Tibial nerve (tissue), 4 donors: ENCODE data around the gene NTPCR. TPM values are rescaled to one million over a fixed set of nuclear protein-coding genes. Genes with fewer than 3 reads are reported as not detected.

Experiments
- DNase-seq, 2 donors: peaks; one replicate each; pipeline ENCODE4 v3.0.0-alpha.2; 2019; ENCODE audit warnings: low spot score in 2 of 2
- H3K27ac ChIP-seq, 4 donors: fragments of 200-600 bp; sonication (generic) in 3 of 4; one replicate each; pipeline ENCODE4 v1.5.1; 2017 to 2019; ENCODE audit warnings: mild to moderate bottlenecking in 1 of 4
- H3K27me3 ChIP-seq, 2 donors: fragments of 200-600 bp; sonication (generic) in 1 of 2; one replicate each; pipeline versions ENCODE4 v1.5.1 to v1.6.0; 2017 to 2019
- H3K36me3 ChIP-seq, 3 donors: fragments of 200-600 bp; sonication (generic); one replicate each; pipeline ENCODE4 v1.5.1; 2018 to 2019
- H3K4me1 ChIP-seq, 4 donors: fragments of 200-600 bp; sonication (generic) in 3 of 4; one replicate each; pipeline ENCODE4 v1.5.1; 2017 to 2019
- H3K4me3 ChIP-seq, 4 donors: fragments of 200-600 bp; sonication (generic) in 3 of 4; one replicate each; pipeline ENCODE4 v1.5.1; 2017 to 2019; ENCODE audit warnings: mild to moderate bottlenecking in 1 of 4, moderate library complexity in 1 of 4
- H3K9me3 ChIP-seq, 4 donors: fragments of 200-600 bp; sonication (generic) in 3 of 4; one replicate each; pipeline ENCODE4 v1.5.1; 2017 to 2019
- EP300 ChIP-seq, 2 donors: sonication (generic); formaldehyde crosslinking; IDR thresholded peaks; one replicate each; pipeline ENCODE4 v1.6.1; 2017; ENCODE audit warnings: antibody characterized with exemption in 2 of 2, mild to moderate bottlenecking in 1 of 2
- POLR2A ChIP-seq, 2 donors: fragments of 450-650 bp; IDR thresholded peaks; one replicate each; pipeline ENCODE4 v1.6.1; 2017; ENCODE audit warnings: antibody characterized with exemption in 2 of 2, mild to moderate bottlenecking in 2 of 2, moderate library complexity in 2 of 2
- WGBS, 2 donors: methylation state at CpG; one replicate each; pipeline ENCODE4 v1.1.5; 2018; 5-methylcytosine and 5-hydroxymethylcytosine counted together
- total RNA-seq, 4 donors: library from RNA; depleted of rRNA; stranded (reverse); fragments of >200 nt; gene quantifications; one replicate each; pipeline ENCODE4 v1.1.0, GENCODE V29; 2016
- TF ChIP-seq, protein P1 (sequence below), 5 experiments: fragments of 200-600 bp in 3 of 5; fragments of 450-650 bp in 2 of 5; sonication (generic) in 3 of 5; IDR thresholded peaks; one replicate each; pipeline ENCODE4 v1.5.1; 2016 to 2019; ENCODE audit warnings: antibody characterized with exemption in 5 of 5, mild to moderate bottlenecking in 3 of 5, moderate library complexity in 2 of 5

Gene NTPCR
- total RNA-seq, 4 donors from 2014 or later = 16.5 to 20.0 (median 18.6) TPM

DNA sequence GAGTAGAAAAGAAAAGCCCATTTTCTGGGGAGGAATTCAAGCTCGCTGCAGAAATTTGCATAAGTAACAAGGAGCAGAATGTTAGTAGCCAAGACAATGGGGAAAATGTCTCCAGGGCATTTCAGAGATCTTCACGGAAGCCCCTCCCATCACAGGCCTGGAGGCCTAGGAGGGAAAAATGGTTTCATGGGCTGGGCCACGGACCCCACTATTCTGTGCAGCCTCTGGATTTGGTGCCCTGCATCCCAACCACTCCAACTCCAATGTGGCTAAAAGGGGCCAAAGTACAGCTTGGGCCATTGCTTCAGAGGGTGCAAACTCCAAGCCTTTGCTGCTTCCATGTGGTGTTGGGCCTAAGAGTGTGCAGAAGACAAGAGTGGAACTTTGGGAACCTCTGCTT lies 43.1 kb downstream of the NTPCR start:
- H3K27me3 ChIP-seq = no peaks in the 10 kb centered on the region
- H3K36me3 ChIP-seq = peaks cover 0 to 28% (median 0%) of the 10 kb centered on the region in 3 donors
- WGBS, 2 donors = 91 to 92% methylated on average over 3 of the region's 3 CpGs
- no peaks in the 10 kb centered on the region for H3K4me1 ChIP-seq
- H3K27ac ChIP-seq = no peak overlapping the region
- H3K4me3 ChIP-seq = no peak overlapping the region
- no peak for DNase-seq
- TF ChIP-seq EP300 (IDR thresholded peaks at IDR 0.05) (no peak), POLR2A (IDR thresholded peaks at IDR 0.05) (no peak)
- TF ChIP-seq, protein P1, sequence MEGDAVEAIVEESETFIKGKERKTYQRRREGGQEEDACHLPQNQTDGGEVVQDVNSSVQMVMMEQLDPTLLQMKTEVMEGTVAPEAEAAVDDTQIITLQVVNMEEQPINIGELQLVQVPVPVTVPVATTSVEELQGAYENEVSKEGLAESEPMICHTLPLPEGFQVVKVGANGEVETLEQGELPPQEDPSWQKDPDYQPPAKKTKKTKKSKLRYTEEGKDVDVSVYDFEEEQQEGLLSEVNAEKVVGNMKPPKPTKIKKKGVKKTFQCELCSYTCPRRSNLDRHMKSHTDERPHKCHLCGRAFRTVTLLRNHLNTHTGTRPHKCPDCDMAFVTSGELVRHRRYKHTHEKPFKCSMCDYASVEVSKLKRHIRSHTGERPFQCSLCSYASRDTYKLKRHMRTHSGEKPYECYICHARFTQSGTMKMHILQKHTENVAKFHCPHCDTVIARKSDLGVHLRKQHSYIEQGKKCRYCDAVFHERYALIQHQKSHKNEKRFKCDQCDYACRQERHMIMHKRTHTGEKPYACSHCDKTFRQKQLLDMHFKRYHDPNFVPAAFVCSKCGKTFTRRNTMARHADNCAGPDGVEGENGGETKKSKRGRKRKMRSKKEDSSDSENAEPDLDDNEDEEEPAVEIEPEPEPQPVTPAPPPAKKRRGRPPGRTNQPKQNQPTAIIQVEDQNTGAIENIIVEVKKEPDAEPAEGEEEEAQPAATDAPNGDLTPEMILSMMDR (IDR thresholded peaks at IDR 0.05) = no peak
- H3K9me3 ChIP-seq = peaks cover 0 to 9% (median 0%) of the 10 kb centered on the region in 4 donors

DNA sequence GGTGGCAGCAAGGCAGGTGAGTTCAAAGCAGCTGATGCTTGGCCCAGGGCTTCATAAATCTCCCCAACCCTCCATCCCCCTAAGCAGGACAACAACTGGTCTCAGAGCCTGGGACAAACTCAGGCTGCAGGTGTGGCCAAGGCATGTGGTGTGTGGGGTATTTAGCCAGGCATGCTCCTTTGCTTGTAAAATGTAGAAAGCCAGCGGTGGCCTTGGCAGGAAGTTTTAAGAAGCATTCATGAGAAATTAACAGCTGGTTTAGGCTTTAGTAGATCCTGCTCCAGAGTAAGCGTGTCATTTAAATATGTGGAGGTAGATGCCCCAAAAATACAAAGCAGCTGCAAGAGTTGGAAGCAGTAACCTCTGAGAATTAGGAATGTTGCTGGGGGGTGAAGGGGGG lies 44.8 kb downstream of the NTPCR start:
- DNase-seq = no peak
- WGBS, 2 donors = 85 to 94% methylated on average over 2 of the region's 2 CpGs

DNA sequence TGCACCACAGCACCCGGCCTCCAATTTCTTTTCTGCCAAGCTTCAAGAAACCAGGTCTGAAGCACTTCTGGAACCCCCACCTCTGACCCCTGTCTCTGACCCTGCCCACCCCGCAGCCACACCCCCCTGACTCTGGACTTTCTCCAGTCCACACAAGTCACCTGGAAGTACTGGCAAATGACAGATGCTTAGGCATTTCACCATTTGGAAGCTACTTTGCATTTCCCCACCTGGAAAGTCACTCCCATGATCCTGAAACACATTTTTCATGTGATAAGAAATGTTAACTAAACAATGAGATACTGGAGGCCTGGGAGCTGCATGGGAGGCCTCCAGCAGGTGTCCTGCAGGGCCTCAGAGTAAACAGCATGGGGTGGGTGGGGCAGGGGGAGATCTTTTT lies 45.7 kb downstream of the NTPCR start:
- TF ChIP-seq, protein P1 (IDR thresholded peaks at IDR 0.05) = no peak
- TF ChIP-seq POLR2A (IDR thresholded peaks at IDR 0.05) (no peak), EP300 (IDR thresholded peaks at IDR 0.05) (no peak)
- no peak for DNase-seq
- no peak overlapping the region for H3K27ac ChIP-seq
- no peaks in the 10 kb centered on the region for H3K27me3 ChIP-seq
- H3K36me3 ChIP-seq = peaks cover 0 to 43% (median 0%) of the 10 kb centered on the region in 3 donors
- H3K4me3 ChIP-seq = no peak overlapping the region
- H3K9me3 ChIP-seq = peaks cover 0 to 9% (median 0%) of the 10 kb centered on the region in 4 donors
- no peaks in the 10 kb centered on the region for H3K4me1 ChIP-seq
- 95 to 96% methylated on average over 2 of the region's 2 CpGs for WGBS, 2 donors

More for the DNA sequence above, 44.8 kb downstream of the NTPCR start:
- Histone ChIP-seq H3K27ac (no peak overlapping the region), H3K4me1 (no peaks in the 10 kb centered on the region), H3K27me3 (no peaks in the 10 kb centered on the region), H3K9me3 (peaks cover 0 to 9% (median 0%) of the 10 kb centered on the region in 4 donors), H3K4me3 (no peak overlapping the region), H3K36me3 (peaks cover 0 to 41% (median 0%) of the 10 kb centered on the region in 3 donors)
- TF ChIP-seq, protein P1 (IDR thresholded peaks at IDR 0.05) = no peak
- no peak for TF ChIP-seq POLR2A (IDR thresholded peaks at IDR 0.05)
- no peak for TF ChIP-seq EP300 (IDR thresholded peaks at IDR 0.05)

DNA sequence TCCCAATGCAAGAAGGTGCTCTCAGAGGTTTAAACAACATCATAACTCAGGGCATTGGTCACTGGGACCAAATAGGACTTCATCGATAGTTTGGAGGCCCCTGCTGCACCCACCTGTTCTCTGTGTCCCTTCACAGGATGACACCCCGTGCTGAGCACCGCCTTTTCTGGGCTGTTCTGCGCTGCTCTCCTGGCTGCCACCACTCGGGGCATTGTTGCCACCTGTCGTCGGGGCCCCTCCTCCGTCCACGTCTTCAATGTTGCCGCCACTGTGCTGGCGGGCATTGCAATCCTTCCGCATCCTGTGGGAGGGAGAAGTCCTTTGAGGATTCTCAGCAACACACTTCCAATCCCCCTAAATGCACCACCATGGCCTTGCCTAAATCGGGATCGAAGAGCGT lies 47.7 kb downstream of the NTPCR start:
- H3K9me3 ChIP-seq = peaks cover 0 to 9% (median 0%) of the 10 kb centered on the region in 4 donors
- WGBS, 2 donors = 96 to 98% methylated on average over 15 of the region's 15 CpGs
- TF ChIP-seq, protein P1 (IDR thresholded peaks at IDR 0.05) = no peak
- TF ChIP-seq EP300 (IDR thresholded peaks at IDR 0.05) (no peak), POLR2A (IDR thresholded peaks at IDR 0.05) (no peak)
- peaks cover 0 to 43% (median 0%) of the 10 kb centered on the region in 3 donors for H3K36me3 ChIP-seq
- no peaks in the 10 kb centered on the region for H3K27me3 ChIP-seq
- DNase-seq = no peak
- H3K27ac ChIP-seq = no peak overlapping the region
- no peak overlapping the region for H3K4me3 ChIP-seq
- no peaks in the 10 kb centered on the region for H3K4me1 ChIP-seq

DNA sequence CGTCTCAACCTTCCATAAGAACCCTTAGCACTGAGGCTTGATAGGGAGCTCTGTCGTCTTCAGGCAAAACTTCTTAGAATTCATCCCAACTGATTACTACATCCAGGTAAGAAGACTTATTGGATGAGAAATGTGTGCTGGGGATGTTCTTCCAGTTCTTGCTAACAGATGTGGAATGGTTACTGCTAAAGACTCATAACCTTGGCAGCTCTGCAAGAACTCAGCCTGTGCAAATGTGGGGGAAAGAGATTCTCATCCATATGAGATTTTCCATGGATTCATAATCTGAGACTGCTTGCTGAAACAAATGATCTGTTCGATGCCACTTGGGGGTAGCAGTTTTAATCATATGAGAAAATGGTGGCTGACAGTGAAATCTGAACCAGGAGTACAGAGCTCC lies 48.2 kb downstream of the NTPCR start:
- no peak overlapping the region for H3K4me3 ChIP-seq
- no peaks in the 10 kb centered on the region for H3K27me3 ChIP-seq
- H3K36me3 ChIP-seq = peaks cover 0 to 41% (median 0%) of the 10 kb centered on the region in 3 donors
- no peak for DNase-seq
- TF ChIP-seq EP300 (IDR thresholded peaks at IDR 0.05) (no peak), POLR2A (IDR thresholded peaks at IDR 0.05) (no peak)
- TF ChIP-seq, protein P1 (IDR thresholded peaks at IDR 0.05) = no peak
- H3K4me1 ChIP-seq = no peaks in the 10 kb centered on the region
- H3K27ac ChIP-seq = no peak overlapping the region
- 74 to 93% methylated on average over 3 of the region's 3 CpGs for WGBS, 2 donors
- H3K9me3 ChIP-seq = peaks cover 0 to 6% (median 0%) of the 10 kb centered on the region in 4 donors
